Activated naive CD4-positive, alpha-beta T cell treated with anti-CD3 and anti-CD28 coated beads for 36 hours (primary cell): Measurements from ENCODE around the gene PPP2R3A. TPM values are rescaled to one million over a fixed set of nuclear protein-coding genes. Genes with fewer than 3 reads are reported as not detected.

Source experiments
- CTCF ChIA-PET: fragments of 350-600 bp; sonication (Branson Sonifier 250); formaldehyde crosslinking; loops from one replicate; lab custom pipeline; 2021; ENCODE audit warnings: antibody characterized with exemption; lab: Charles Lee
- DNase-seq: peaks from one replicate; pipeline ENCODE4 v3.0.0-alpha.2; 2020
- H3K27ac Mint-ChIP-seq: one replicate; pipeline ENCODE4 v1.8.0; 2021; ENCODE audit warnings: mild to moderate bottlenecking, mixed read lengths
- H3K27me3 Mint-ChIP-seq: one replicate; pipeline ENCODE4 v1.8.0; 2021; ENCODE audit warnings: low read depth, mixed read lengths
- H3K36me3 Mint-ChIP-seq: one replicate; pipeline ENCODE4 v1.8.0; 2021; ENCODE audit warnings: low read depth, mixed read lengths
- H3K4me1 Mint-ChIP-seq: one replicate; pipeline ENCODE4 v1.8.0; 2021; ENCODE audit warnings: low read depth, mixed read lengths
- H3K4me3 Mint-ChIP-seq: one replicate; pipeline ENCODE4 v1.8.0; 2021; ENCODE audit warnings: mild to moderate bottlenecking, moderate library complexity, mixed read lengths
- H3K9me3 Mint-ChIP-seq: one replicate; pipeline ENCODE4 v1.8.0; 2021; ENCODE audit warnings: mixed read lengths
- intact Hi-C: fragments of 100-400 bp; cut with micrococcal nuclease; formaldehyde crosslinking; loops from one replicate; pipeline ENCODE4 v1.15.1; 2023
- total RNA-seq, 2 experiments: library from RNA; stranded (reverse); gene quantifications; one replicate each; pipeline ENCODE4 v1.2.3, GENCODE V29; 2021

The PPP2R3A gene
- total RNA-seq, 2 experiments from 2014 or later = 0.17 TPM

DNA sequence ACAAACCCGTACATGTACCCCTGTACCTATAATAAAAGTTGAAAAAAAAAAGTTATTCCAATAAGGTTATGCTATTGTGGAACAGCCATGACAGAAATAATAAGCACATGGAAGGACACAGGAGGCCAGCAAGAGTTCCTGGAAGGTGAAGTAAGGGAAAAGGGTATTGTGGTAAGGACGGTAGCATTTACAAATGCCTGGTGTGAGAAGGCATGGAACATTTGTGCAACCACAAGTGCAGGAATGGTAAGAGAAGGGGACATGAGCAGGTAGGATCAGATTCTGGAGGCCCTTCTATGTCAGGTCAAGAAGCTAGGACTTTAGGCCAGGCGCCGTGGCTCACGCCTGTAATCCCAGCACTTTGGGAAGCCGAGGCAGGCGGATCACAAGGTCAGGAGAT is 82.5 kb downstream of the PPP2R3A start:
- Mint-ChIP-seq H3K27ac (no peak overlapping the region), H3K4me1 (no peaks in the 10 kb centered on the region), H3K27me3 (peaks cover 3% of the 10 kb centered on the region), H3K36me3 (no peaks in the 10 kb centered on the region), H3K4me3 (no peak overlapping the region), H3K9me3 (no peaks in the 10 kb centered on the region)
- intact Hi-C loops = no loop called here
- no peak for DNase-seq
- CTCF ChIA-PET = no interaction called here

DNA sequence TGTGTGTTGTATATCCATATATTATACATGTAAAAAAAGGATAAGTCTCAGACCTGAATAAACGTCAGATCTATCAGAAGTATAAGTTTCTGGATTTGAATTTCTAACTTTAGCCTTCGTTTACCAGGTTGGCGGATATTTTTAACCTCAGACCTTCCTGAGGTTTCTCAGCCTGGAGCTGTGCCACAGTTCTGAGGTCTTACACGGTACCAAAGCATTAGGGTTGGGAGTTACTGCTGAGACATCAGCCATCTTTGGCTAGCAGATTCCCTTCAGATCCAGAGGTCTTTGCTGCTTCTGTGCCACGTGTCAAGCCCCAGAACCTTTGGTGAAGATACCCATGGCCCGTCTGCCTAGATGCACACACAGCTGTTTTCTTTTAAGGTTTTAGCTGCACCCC is 84.7 kb downstream of the PPP2R3A start:
- CTCF ChIA-PET = interaction anchor here (0.5 kb wide), 1 partner anchor 1162 kb away, joined by 3 read pairs; no protein-coding TSS in a partner anchor
- intact Hi-C loops = no loop called here

DNA sequence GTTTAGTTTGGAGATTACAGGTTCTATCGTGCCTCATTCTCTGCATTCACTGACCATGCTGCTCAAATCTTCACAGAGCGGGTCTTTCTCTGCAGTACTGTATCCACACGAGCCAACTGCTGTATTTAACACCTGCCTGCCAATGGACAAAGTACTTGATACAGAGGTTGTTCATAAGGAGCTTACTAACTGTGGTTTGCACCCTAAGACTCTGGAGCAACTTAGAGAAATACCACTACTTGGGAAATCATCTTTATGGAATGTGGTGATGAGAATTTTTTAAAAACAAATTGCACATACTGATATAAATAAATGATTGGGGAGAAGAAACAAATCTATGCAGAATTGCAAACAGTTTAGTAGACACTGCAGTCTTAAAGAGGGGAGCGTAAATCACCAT is 90.0 kb downstream of the PPP2R3A start:
- CTCF ChIA-PET = no interaction called here

More for the DNA sequence above, 84.7 kb downstream of the PPP2R3A start:
- Mint-ChIP-seq H3K27ac (no peak overlapping the region), H3K27me3 (peaks cover 2% of the 10 kb centered on the region), H3K9me3 (no peaks in the 10 kb centered on the region), H3K4me3 (no peak overlapping the region), H3K36me3 (no peaks in the 10 kb centered on the region), H3K4me1 (no peaks in the 10 kb centered on the region)
- no peak for DNase-seq

DNA sequence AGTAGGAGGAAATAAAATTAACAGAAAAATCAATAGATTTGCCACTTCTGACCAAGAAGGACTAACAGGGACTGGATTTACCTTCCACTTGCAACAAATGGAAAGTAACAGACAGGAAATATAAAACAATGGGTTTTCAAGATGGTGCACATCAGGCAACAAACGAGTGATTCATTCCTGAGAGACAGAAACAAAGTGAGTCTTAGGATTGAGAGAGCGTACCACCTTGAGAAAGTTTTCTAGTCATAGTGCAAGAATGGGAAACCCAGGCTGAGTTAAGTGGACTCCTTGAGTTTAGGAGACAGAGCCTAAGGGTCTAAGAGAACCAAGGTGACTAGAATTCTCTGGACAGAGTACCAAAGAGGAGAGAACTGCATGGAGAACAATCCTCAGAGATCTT is 101.7 kb downstream of the PPP2R3A start:
- H3K9me3 Mint-ChIP-seq = no peaks in the 10 kb centered on the region
- no peak for DNase-seq
- intact Hi-C loops = no loop called here
- peaks cover 4% of the 10 kb centered on the region for H3K4me1 Mint-ChIP-seq
- CTCF ChIA-PET = interaction anchor here (0.5 kb wide), 1 partner anchor 324 kb away, joined by 3 read pairs; no protein-coding TSS in a partner anchor
- H3K27ac Mint-ChIP-seq = no peak overlapping the region
- H3K4me3 Mint-ChIP-seq = no peak overlapping the region
- H3K27me3 Mint-ChIP-seq = no peaks in the 10 kb centered on the region
- H3K36me3 Mint-ChIP-seq = no peaks in the 10 kb centered on the region

More for the DNA sequence above, 90.0 kb downstream of the PPP2R3A start:
- intact Hi-C loops = no loop called here
- H3K4me1 Mint-ChIP-seq = no peaks in the 10 kb centered on the region
- peaks cover 7% of the 10 kb centered on the region for H3K27me3 Mint-ChIP-seq
- DNase-seq = no peak
- H3K9me3 Mint-ChIP-seq = peaks cover 2% of the 10 kb centered on the region
- no peak overlapping the region for H3K27ac Mint-ChIP-seq
- H3K36me3 Mint-ChIP-seq = no peaks in the 10 kb centered on the region
- H3K4me3 Mint-ChIP-seq = no peak overlapping the region

DNA sequence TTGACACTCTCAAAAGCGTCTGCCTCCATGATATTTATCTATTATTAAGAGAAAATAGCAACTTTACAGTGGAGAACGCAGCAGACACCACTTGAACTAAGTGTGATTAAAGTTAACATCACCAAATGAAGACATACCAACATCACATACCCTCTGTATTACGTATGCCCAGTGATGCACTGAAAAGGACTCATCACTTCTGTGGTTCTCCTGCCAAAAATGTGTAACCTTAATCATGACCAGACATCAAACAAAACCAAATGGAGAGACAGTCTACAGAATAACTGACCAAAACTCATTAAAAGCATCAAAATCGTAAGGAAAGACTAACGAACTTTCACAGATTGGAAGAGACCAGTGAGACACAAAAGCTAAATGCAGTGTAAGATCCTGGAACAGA is 103.2 kb downstream of the PPP2R3A start:
- H3K27me3 Mint-ChIP-seq = peaks cover under 1% of the 10 kb centered on the region
- H3K4me3 Mint-ChIP-seq = no peak overlapping the region
- no peaks in the 10 kb centered on the region for H3K36me3 Mint-ChIP-seq
- CTCF ChIA-PET = interaction anchor here (1.1 to 1.2 kb wide), 2 partner anchors 18 to 963 kb away, joined by 3 to 4 read pairs; no protein-coding TSS in a partner anchor
- H3K4me1 Mint-ChIP-seq = peaks cover 4% of the 10 kb centered on the region
- H3K9me3 Mint-ChIP-seq = no peaks in the 10 kb centered on the region
- intact Hi-C loops = no loop called here
- H3K27ac Mint-ChIP-seq = no peak overlapping the region
- DNase-seq = no peak

DNA sequence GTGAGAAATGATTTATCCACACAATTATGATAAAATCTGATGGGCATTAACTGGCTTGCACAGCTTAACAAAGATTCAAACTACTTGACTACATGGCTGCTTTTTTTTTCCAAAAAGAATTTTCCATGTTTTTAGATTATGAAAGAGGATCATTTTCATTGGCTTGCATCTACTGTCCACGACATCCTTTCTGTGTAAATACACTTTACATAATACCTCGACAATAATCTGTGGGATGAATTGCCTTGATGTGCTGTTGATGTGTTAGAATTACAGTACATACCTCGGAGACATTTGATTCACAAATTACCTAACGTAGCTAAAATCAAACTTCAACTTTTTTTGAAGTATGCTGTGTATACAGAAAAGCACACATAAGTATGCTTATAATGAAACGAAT is 104.4 kb downstream of the PPP2R3A start:
- intact Hi-C loops = loop anchor here (10.0 kb wide), 2 partner anchors 545 to 1875 kb away; no protein-coding TSS in a partner anchor
- Mint-ChIP-seq H3K4me3 (no peak overlapping the region), H3K4me1 (peaks cover 4% of the 10 kb centered on the region), H3K36me3 (no peaks in the 10 kb centered on the region), H3K27ac (no peak overlapping the region), H3K9me3 (no peaks in the 10 kb centered on the region), H3K27me3 (peaks cover 4% of the 10 kb centered on the region)
- no peak for DNase-seq
- CTCF ChIA-PET = interaction anchor here (0.6 to 1.3 kb wide), 7 partner anchors 9 to 962 kb away, joined by 3 to 4 read pairs (median 3); no protein-coding TSS in a partner anchor

DNA sequence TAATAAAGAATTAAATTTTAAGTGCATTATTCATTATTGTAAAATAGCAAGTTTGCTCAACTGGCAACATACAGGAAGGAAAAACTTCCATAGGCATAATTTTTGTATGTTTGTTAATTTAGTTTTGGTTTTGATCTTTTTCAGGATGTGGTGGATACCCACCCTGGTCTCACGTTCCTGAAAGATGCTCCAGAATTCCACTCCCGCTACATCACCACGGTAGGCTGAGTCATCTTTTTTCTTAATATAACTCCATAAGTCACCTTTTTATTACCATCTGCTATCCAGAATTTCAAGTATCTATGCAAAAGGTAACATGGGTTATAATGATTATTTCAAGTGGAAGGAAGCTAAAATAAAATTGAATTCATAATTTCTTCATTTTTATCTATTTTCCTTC is 104.8 kb downstream of the PPP2R3A start:
- no peak overlapping the region for H3K27ac Mint-ChIP-seq
- intact Hi-C loops = loop anchor here (10.0 kb wide), 2 partner anchors 544 to 1874 kb away; no protein-coding TSS in a partner anchor
- CTCF ChIA-PET = interaction anchor here (0.7 to 1.5 kb wide), 6 partner anchors 9 to 962 kb away, joined by 3 to 7 read pairs (median 3); no protein-coding TSS in a partner anchor

DNA sequence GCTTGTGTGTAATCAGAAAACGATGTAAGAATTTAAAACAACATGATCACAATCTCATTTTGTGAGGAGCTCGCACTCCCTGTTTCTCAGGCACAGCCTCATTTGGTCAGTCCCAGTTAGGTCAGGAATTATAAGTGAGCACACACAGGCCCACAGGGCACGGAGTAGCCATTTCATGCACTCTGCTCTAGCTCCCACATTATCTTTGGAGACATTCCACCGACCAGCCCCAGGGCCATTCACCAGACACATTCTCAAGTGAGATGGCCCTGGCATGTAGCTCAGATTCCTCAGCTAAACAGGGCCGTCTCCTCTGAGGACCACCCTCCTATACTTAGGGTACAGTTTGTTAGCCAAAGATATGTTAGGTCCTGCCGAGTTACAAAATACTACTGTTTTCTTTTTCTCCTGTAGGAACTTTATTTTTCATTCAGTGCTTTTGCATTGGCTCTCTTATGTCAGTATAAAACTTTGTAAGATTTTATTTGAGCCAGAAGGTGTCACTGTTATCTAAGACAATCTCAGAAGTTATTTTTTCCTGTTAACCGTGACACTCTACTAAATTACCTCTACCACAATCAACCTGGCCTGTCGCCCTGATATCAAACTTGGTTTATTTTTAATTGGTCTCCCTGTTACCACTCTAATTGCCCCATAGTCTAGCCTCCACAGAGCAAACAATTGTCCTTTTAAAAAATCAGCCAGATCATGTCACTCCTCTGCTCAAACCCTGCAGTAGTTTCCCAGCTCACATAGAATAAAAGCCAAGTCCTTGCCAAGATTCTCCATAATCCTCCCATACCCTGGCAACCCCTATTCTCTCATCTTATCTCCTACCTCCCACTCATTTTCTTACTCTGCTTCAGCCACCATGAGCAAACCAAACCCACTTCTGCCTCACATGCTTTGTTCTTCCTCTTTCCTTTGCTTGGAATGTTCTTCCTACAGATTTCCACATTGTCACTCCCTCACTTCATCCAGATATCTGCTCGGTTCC is 105.7 kb downstream of the PPP2R3A start:
- no peak overlapping the region for H3K4me3 Mint-ChIP-seq
- H3K9me3 Mint-ChIP-seq = no peaks in the 10 kb centered on the region
- H3K27me3 Mint-ChIP-seq = peaks cover 4% of the 10 kb centered on the region
- intact Hi-C loops = loop anchor here (10.0 kb wide), 2 partner anchors 544 to 1874 kb away; no protein-coding TSS in a partner anchor
- no peak for DNase-seq
- H3K36me3 Mint-ChIP-seq = no peaks in the 10 kb centered on the region
- H3K27ac Mint-ChIP-seq = no peak overlapping the region
- CTCF ChIA-PET = interaction anchor here (0.7 to 1.6 kb wide), 10 partner anchors 8 to 961 kb away, joined by 3 to 7 read pairs (median 3); no protein-coding TSS in a partner anchor
- H3K4me1 Mint-ChIP-seq = peaks cover 4% of the 10 kb centered on the region

More for the DNA sequence above, 104.8 kb downstream of the PPP2R3A start:
- DNase-seq = no peak
- Mint-ChIP-seq H3K4me1 (peaks cover 4% of the 10 kb centered on the region), H3K4me3 (no peak overlapping the region), H3K27me3 (peaks cover 4% of the 10 kb centered on the region), H3K36me3 (no peaks in the 10 kb centered on the region), H3K9me3 (no peaks in the 10 kb centered on the region)

DNA sequence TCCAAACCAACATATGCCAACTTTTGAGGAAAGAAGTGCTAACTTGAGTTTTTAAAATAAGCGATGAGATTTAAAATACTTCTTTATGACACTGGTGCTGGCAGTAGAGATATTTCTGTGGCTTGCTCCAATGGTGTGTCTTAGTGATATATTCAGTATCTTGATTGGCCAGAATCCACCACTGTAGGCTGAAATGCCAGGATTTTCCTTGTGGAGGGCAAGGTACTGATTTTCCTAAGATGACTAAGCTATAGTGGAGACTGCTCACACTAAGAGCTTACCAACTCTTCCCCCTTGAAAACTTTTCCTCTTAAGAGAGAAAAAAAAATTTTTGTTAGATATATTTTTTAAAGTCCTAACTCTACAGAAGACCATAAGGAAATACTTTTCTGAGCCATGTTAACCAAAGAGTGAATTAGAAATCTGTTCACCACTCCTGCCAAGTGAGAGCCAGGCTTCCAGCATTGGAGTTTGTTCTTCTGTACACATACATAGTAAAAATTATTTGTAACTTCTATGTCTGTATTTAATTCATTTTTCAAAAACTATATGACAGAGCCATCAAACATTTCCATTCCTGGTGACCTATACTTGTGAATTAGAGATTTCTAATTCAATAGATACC is 109.1 kb downstream of the PPP2R3A start:
- Mint-ChIP-seq H3K4me1 (peaks cover 4% of the 10 kb centered on the region), H3K27ac (no peak overlapping the region), H3K9me3 (no peaks in the 10 kb centered on the region), H3K36me3 (no peaks in the 10 kb centered on the region), H3K27me3 (peaks cover 4% of the 10 kb centered on the region), H3K4me3 (no peak overlapping the region)
- DNase-seq = no peak
- intact Hi-C loops = loop anchor here (1.0 to 10.0 kb wide), 12 partner anchors 122 to 1898 kb away; partner anchors contain the start of genes MSL2, NCK1, PCCB and SLC35G2
- CTCF ChIA-PET = interaction anchor here (0.6 to 1.6 kb wide), 9 partner anchors 9 to 939 kb away, joined by 3 to 6 read pairs (median 3); no protein-coding TSS in a partner anchor

DNA sequence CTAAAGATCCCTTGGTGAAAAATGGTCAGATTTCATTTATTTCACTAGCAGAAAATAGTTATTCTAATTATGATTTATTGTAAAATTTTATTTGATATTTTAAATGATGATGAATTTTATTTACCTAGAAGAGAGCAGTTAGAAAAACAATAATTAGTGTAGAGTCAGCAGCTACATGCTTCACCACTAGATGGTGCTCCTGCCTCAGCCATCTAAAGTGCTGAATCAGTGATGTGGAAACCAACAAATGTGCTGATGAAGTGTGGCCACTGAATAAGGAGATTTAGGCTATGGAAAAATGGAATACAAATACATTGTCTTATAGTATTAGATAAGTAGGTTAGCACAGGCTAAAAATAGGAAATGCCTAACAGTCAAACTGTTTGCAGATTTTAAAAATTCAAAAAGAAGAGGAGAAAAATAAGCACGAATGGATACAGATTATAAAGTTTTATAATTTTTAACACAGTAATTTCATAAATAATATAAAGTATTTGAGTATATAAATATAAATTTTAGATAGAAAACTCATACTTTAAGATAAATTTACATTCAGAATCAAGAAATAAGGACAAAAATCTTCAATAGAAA is 109.8 kb downstream of the PPP2R3A start:
- intact Hi-C loops = loop anchor here (1.0 to 10.0 kb wide), 12 partner anchors 121 to 1897 kb away; partner anchors contain the start of genes MSL2, NCK1, PCCB and SLC35G2
- no peak overlapping the region for H3K27ac Mint-ChIP-seq
- peaks cover 4% of the 10 kb centered on the region for H3K27me3 Mint-ChIP-seq
- H3K9me3 Mint-ChIP-seq = no peaks in the 10 kb centered on the region
- H3K36me3 Mint-ChIP-seq = no peaks in the 10 kb centered on the region
- peak; percentile 87 for DNase-seq
- H3K4me1 Mint-ChIP-seq = peaks cover 4% of the 10 kb centered on the region
- CTCF ChIA-PET = interaction anchor here (0.6 to 2.5 kb wide), 7 partner anchors 10 to 939 kb away, joined by 3 to 9 read pairs (median 4); partner anchors contain the start of gene STAG1
- no peak overlapping the region for H3K4me3 Mint-ChIP-seq

DNA sequence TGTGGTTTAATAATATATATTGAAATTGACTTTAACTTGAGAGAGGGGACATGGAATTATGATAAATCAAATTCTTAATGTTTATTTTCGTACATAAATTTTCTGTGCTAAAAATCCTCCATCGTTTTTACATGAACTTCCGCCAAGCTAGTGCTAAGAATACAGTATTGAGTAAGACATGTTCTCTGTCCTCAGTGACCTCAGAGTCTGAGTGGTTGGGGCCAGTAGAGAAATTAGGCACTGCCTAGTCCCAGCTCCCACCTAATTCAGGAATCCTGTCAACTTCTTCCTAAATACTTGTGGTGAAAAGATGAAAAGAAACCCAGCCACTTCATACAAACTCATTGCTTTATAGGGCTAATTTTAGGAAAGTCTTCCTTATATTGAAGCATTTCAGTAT is 110.3 kb downstream of the PPP2R3A start:
- H3K4me3 Mint-ChIP-seq = no peak overlapping the region
- no peak overlapping the region for H3K27ac Mint-ChIP-seq

More for the DNA sequence above, 110.3 kb downstream of the PPP2R3A start:
- Mint-ChIP-seq H3K36me3 (no peaks in the 10 kb centered on the region), H3K9me3 (no peaks in the 10 kb centered on the region), H3K4me1 (peaks cover 4% of the 10 kb centered on the region), H3K27me3 (peaks cover 4% of the 10 kb centered on the region)
- CTCF ChIA-PET = interaction anchor here (0.6 to 2.5 kb wide), 7 partner anchors 10 to 938 kb away, joined by 3 to 9 read pairs (median 3); partner anchors contain the start of gene STAG1
- intact Hi-C loops = loop anchor here (1.0 to 10.0 kb wide), 12 partner anchors 120 to 1896 kb away; partner anchors contain the start of genes MSL2, NCK1, PCCB and SLC35G2
- DNase-seq = no peak
